Parathyroid adenoma (tissue), 2 donors: ENCODE results near the gene AP2A2.

Experiments
- H2AFZ ChIP-seq: fragments of 300-600 bp; sonication (generic); one replicate; pipeline ENCODE4 v1.7.0; 2017; ENCODE audit warnings: antibody characterized with exemption, mild to moderate bottlenecking
- H3K27ac ChIP-seq: fragments of 300-600 bp; sonication (generic); one replicate; pipeline ENCODE4 v1.7.0; 2017
- H3K27me3 ChIP-seq: fragments of 300-600 bp; sonication (generic); one replicate; pipeline ENCODE4 v1.7.0; 2017; ENCODE audit warnings: low read length; ENCODE audit not compliant: control insufficient read depth, insufficient read depth
- H3K36me3 ChIP-seq: fragments of 300-600 bp; sonication (generic); one replicate; pipeline ENCODE4 v1.7.0; 2017; ENCODE audit warnings: low read length; ENCODE audit not compliant: control insufficient read depth, insufficient read depth
- H3K4me1 ChIP-seq: fragments of 300-600 bp; sonication (generic); one replicate; pipeline ENCODE4 v1.7.0; 2017; ENCODE audit warnings: control low read depth
- H3K4me2 ChIP-seq: fragments of 300-600 bp; sonication (generic); one replicate; pipeline ENCODE4 v1.7.0; 2017; ENCODE audit warnings: low read length
- H3K4me3 ChIP-seq: fragments of 300-600 bp; sonication (generic); one replicate; pipeline ENCODE4 v1.7.0; 2017; ENCODE audit warnings: low read depth, low read length
- H3K79me2 ChIP-seq: fragments of 300-600 bp; sonication (generic); one replicate; pipeline ENCODE4 v1.7.0; 2017; ENCODE audit warnings: control low read depth
- H3K9ac ChIP-seq: fragments of 300-600 bp; sonication (generic); one replicate; pipeline ENCODE4 v1.7.0; 2017; ENCODE audit warnings: mild to moderate bottlenecking
- H3K9me3 ChIP-seq: fragments of 300-600 bp; sonication (generic); one replicate; pipeline ENCODE4 v1.7.0; 2017; ENCODE audit warnings: low read length; ENCODE audit not compliant: control insufficient read depth
- CTCF ChIP-seq: fragments of 300-600 bp; sonication (generic); IDR thresholded peaks from one replicate; pipeline ENCODE4 v1.7.0; 2017; ENCODE audit warnings: antibody characterized with exemption, mild to moderate bottlenecking
- donor health status: primary hyperparathyroidism.

The AP2A2 gene

GRCh38 chr11:945986-946385 lies 20.3 kb downstream of the AP2A2 start:
- Histone ChIP-seq H3K27ac (no peak overlapping the region), H2AFZ (no peak overlapping the region), H3K27me3 (no peaks in the 10 kb centered on the region), H3K4me2 (no peak overlapping the region), H3K9me3 (no peaks in the 10 kb centered on the region), H3K4me1 (no peaks in the 10 kb centered on the region), H3K79me2 (peaks cover 11% of the 10 kb centered on the region), H3K4me3 (no peak overlapping the region), H3K9ac (no peak overlapping the region), H3K36me3 (no peaks in the 10 kb centered on the region)
- no peak for TF ChIP-seq CTCF

- Histone ChIP-seq H3K27ac (no peak overlapping the region), H3K9ac (no peak overlapping the region), H3K79me2 (peaks cover 6% of the 10 kb centered on the region), H3K36me3 (no peaks in the 10 kb centered on the region), H3K4me1 (peaks cover 3% of the 10 kb centered on the region), H3K9me3 (no peaks in the 10 kb centered on the region), H2AFZ (no peak overlapping the region), H3K27me3 (no peaks in the 10 kb centered on the region), H3K4me3 (no peak overlapping the region), H3K4me2 (no peak overlapping the region)
- TF ChIP-seq CTCF, result no peak
These were observed 22.1 kb downstream of the AP2A2 start for GRCh38 chr11:947744-948143.

- H3K27ac ChIP-seq, result no peak overlapping the region
- TF ChIP-seq CTCF, result no peak
- H3K9ac ChIP-seq, result no peak overlapping the region
These were observed 25.8 kb downstream of the AP2A2 start for GRCh38 chr11:951507-951906.

GRCh38 chr11:952406-953385 lies 27.0 kb downstream of the AP2A2 start:
- no peak for TF ChIP-seq CTCF
- H3K9ac ChIP-seq, result no peak overlapping the region

More at GRCh38 chr11:951507-951906, 25.8 kb downstream of the AP2A2 start:
- H3K27me3 ChIP-seq, result no peaks in the 10 kb centered on the region
- peaks cover 3% of the 10 kb centered on the region for H3K4me1 ChIP-seq
- no peak overlapping the region for H3K4me3 ChIP-seq
- H3K36me3 ChIP-seq, result no peaks in the 10 kb centered on the region
- no peak overlapping the region for H2AFZ ChIP-seq
- H3K9me3 ChIP-seq, result no peaks in the 10 kb centered on the region
- no peak overlapping the region for H3K4me2 ChIP-seq
- H3K79me2 ChIP-seq, result peaks cover 8% of the 10 kb centered on the region

GRCh38 chr11:953512-953911 lies 27.8 kb downstream of the AP2A2 start:
- Histone ChIP-seq H3K4me3 (no peak overlapping the region), H3K9me3 (no peaks in the 10 kb centered on the region), H3K27me3 (no peaks in the 10 kb centered on the region), H3K27ac (no peak overlapping the region), H3K4me2 (no peak overlapping the region), H3K9ac (no peak overlapping the region), H3K4me1 (peaks cover 3% of the 10 kb centered on the region), H3K79me2 (peaks cover 8% of the 10 kb centered on the region), H3K36me3 (no peaks in the 10 kb centered on the region), H2AFZ (no peak overlapping the region)
- TF ChIP-seq CTCF, result no peak

More at GRCh38 chr11:952406-953385, 27.0 kb downstream of the AP2A2 start:
- H3K4me2 ChIP-seq, result no peak overlapping the region
- no peak overlapping the region for H2AFZ ChIP-seq
- no peaks in the 10 kb centered on the region for H3K36me3 ChIP-seq
- H3K9me3 ChIP-seq, result no peaks in the 10 kb centered on the region
- H3K79me2 ChIP-seq, result peaks cover 8% of the 10 kb centered on the region
- no peaks in the 10 kb centered on the region for H3K27me3 ChIP-seq
- H3K4me1 ChIP-seq, result peaks cover 3% of the 10 kb centered on the region
- H3K27ac ChIP-seq, result no peak overlapping the region
- H3K4me3 ChIP-seq, result no peak overlapping the region
